ENCODE results near the gene B3GNT7.

GRCh38 chr2:231370749-231371429, 24.6 kb upstream of the B3GNT7 start:
- TF ChIP-seq, protein P1, sequence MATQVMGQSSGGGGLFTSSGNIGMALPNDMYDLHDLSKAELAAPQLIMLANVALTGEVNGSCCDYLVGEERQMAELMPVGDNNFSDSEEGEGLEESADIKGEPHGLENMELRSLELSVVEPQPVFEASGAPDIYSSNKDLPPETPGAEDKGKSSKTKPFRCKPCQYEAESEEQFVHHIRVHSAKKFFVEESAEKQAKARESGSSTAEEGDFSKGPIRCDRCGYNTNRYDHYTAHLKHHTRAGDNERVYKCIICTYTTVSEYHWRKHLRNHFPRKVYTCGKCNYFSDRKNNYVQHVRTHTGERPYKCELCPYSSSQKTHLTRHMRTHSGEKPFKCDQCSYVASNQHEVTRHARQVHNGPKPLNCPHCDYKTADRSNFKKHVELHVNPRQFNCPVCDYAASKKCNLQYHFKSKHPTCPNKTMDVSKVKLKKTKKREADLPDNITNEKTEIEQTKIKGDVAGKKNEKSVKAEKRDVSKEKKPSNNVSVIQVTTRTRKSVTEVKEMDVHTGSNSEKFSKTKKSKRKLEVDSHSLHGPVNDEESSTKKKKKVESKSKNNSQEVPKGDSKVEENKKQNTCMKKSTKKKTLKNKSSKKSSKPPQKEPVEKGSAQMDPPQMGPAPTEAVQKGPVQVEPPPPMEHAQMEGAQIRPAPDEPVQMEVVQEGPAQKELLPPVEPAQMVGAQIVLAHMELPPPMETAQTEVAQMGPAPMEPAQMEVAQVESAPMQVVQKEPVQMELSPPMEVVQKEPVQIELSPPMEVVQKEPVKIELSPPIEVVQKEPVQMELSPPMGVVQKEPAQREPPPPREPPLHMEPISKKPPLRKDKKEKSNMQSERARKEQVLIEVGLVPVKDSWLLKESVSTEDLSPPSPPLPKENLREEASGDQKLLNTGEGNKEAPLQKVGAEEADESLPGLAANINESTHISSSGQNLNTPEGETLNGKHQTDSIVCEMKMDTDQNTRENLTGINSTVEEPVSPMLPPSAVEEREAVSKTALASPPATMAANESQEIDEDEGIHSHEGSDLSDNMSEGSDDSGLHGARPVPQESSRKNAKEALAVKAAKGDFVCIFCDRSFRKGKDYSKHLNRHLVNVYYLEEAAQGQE (IDR thresholded peaks at IDR 0.05; ENCODE audit: low read depth) = no peak
- TF ChIP-seq CEBPB (IDR thresholded peaks at IDR 0.05) (no peak), EP300 (IDR thresholded peaks at IDR 0.05; ENCODE audit: borderline replicate concordance) (no peak), TEAD4 (IDR thresholded peaks at IDR 0.05) (no peak)
- TF ChIP-seq, protein P2, sequence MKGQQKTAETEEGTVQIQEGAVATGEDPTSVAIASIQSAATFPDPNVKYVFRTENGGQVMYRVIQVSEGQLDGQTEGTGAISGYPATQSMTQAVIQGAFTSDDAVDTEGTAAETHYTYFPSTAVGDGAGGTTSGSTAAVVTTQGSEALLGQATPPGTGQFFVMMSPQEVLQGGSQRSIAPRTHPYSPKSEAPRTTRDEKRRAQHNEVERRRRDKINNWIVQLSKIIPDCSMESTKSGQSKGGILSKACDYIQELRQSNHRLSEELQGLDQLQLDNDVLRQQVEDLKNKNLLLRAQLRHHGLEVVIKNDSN (IDR thresholded peaks at IDR 0.05) = no peak
